Coronary artery (tissue), 2 donors: Measurements from ENCODE around the gene CDK8.
"Not testable (repeated sequence)": the region's sequence is repeated elsewhere in the genome, so short reads cannot be mapped to it uniquely, and the experiment has no call there.

ENCODE experiments used
- DNase-seq: peaks from one replicate; pipeline ENCODE4 v3.0.0-alpha.2; 2017; ENCODE audit warnings: low spot score
- H3K27ac ChIP-seq, 2 donors: fragments of 200-600 bp; sonication (generic); one replicate each; pipeline ENCODE4 v1.5.1; 2016 to 2019
- H3K4me3 ChIP-seq: fragments of 200-600 bp; sonication (generic); 2 replicates; pipeline ENCODE4 v1.5.1; 2016; ENCODE audit warnings: mild to moderate bottlenecking, moderate library complexity
- CTCF ChIP-seq: fragments of 200-600 bp; sonication (generic); IDR thresholded peaks from one replicate; pipeline ENCODE4 v1.5.1; 2019; ENCODE audit warnings: antibody characterized with exemption

CDK8 gene

GRCh38 chr13:26266311-26266710 is 12.4 kb downstream of the CDK8 start:
- H3K4me3 ChIP-seq: no peak overlapping the region
- H3K27ac ChIP-seq: no peak overlapping the region
- DNase-seq: no peak
- TF ChIP-seq CTCF: no peak

- TF ChIP-seq CTCF: no peak
- Histone ChIP-seq H3K4me3 (no peak overlapping the region), H3K27ac (no peak overlapping the region)
- no peak for DNase-seq
Measured at GRCh38 chr13:26270707-26271106, 16.8 kb downstream of the CDK8 start.

GRCh38 chr13:26272621-26273020 is 18.7 kb downstream of the CDK8 start:
- TF ChIP-seq CTCF: no peak
- DNase-seq: no peak
- Histone ChIP-seq H3K4me3 (no peak overlapping the region), H3K27ac (no peak overlapping the region)

- no peak for TF ChIP-seq CTCF
- H3K4me3 ChIP-seq: no peak overlapping the region
- no peak overlapping the region for H3K27ac ChIP-seq
- no peak for DNase-seq
Measured at GRCh38 chr13:26280295-26280694, 26.4 kb downstream of the CDK8 start.

- no peak for DNase-seq
- Histone ChIP-seq H3K4me3 (no peak overlapping the region), H3K27ac (no peak overlapping the region)
- no peak for TF ChIP-seq CTCF
Measured at GRCh38 chr13:26280822-26281221, 26.9 kb downstream of the CDK8 start.

- not testable (repeated sequence) for DNase-seq, H3K27ac ChIP-seq, H3K4me3 ChIP-seq
Measured at GRCh38 chr13:26285911-26286310, 32.0 kb downstream of the CDK8 start.

GRCh38 chr13:26288838-26289237 is 34.9 kb downstream of the CDK8 start:
- H3K27ac ChIP-seq, DNase-seq, H3K4me3 ChIP-seq: not testable (repeated sequence)

- H3K27ac ChIP-seq: no peak overlapping the region
- no peak for DNase-seq
- no peak for TF ChIP-seq CTCF
- no peak overlapping the region for H3K4me3 ChIP-seq
Measured at GRCh38 chr13:26295812-26296211, 41.9 kb downstream of the CDK8 start.
